ENCODE data around the gene UBXN4.

Gene UBXN4

GRCh38 chr2:135815269-135815668, 73.6 kb downstream of the UBXN4 start:
- no peak for DNase-seq

- DNase-seq: no peak
Measured at GRCh38 chr2:135817466-135817865, 75.8 kb downstream of the UBXN4 start.

- DNase-seq: no peak
Measured at GRCh38 chr2:135817951-135818350, 76.3 kb downstream of the UBXN4 start.

- DNase-seq: peak; percentile 39 to 66
Measured at GRCh38 chr2:135818937-135819610, 77.4 kb downstream of the UBXN4 start.

GRCh38 chr2:135820003-135820618, 78.5 kb downstream of the UBXN4 start:
- peak; percentile 82 to 84 for DNase-seq

GRCh38 chr2:135821190-135821589, 79.5 kb downstream of the UBXN4 start:
- DNase-seq: no peak

- no peak for DNase-seq
Measured at GRCh38 chr2:135822855-135823254, 81.2 kb downstream of the UBXN4 start.

GRCh38 chr2:135825131-135825530, 83.5 kb downstream of the UBXN4 start:
- DNase-seq: no peak

GRCh38 chr2:135825550-135826176, 84.0 kb downstream of the UBXN4 start:
- DNase-seq: no peak

- no peak for DNase-seq
Measured at GRCh38 chr2:135826544-135826943, 84.9 kb downstream of the UBXN4 start.

- no peak for DNase-seq
Measured at GRCh38 chr2:135829378-135830135, 87.9 kb downstream of the UBXN4 start.

GRCh38 chr2:135831180-135831812, 89.6 kb downstream of the UBXN4 start:
- no peak for DNase-seq

- DNase-seq: no peak
Measured at GRCh38 chr2:135832891-135833290, 91.2 kb downstream of the UBXN4 start.

All from stimulated activated CD4-positive, alpha-beta T cell treated with anti-CD3 and anti-CD28 coated beads, Interleukin-2, amount 100 ng/mL, for 24 hours (primary cell).